Suprapubic skin (tissue), 4 donors: ENCODE data around the gene ITGA1. TPM values are rescaled to one million over a fixed set of nuclear protein-coding genes. Genes with fewer than 3 reads are reported as not detected.

Experiments
- DNase-seq, 2 donors: peaks; one replicate each; pipeline ENCODE4 v3.0.0-alpha.2; 2019; ENCODE audit warnings: low spot score in 2 of 2
- H3K27ac ChIP-seq: fragments of 200-600 bp; sonication (generic); one replicate; pipeline ENCODE4 v1.5.1; 2019
- H3K27me3 ChIP-seq: fragments of 200-600 bp; sonication (generic); one replicate; pipeline ENCODE4 v1.5.1; 2019
- H3K36me3 ChIP-seq: fragments of 200-600 bp; sonication (generic); one replicate; pipeline ENCODE4 v1.5.1; 2019
- H3K4me1 ChIP-seq: fragments of 200-600 bp; sonication (generic); one replicate; pipeline ENCODE4 v1.5.1; 2019
- H3K4me3 ChIP-seq: fragments of 200-600 bp; sonication (generic); one replicate; pipeline ENCODE4 v1.5.1; 2019; ENCODE audit warnings: mild to moderate bottlenecking
- H3K9me3 ChIP-seq: fragments of 200-600 bp; sonication (generic); one replicate; pipeline ENCODE4 v1.5.1; 2019
- CTCF ChIP-seq, 2 donors: fragments of 200-600 bp in 1 of 2; fragments of 450-650 bp in 1 of 2; sonication (generic) in 1 of 2; IDR thresholded peaks; one replicate each; pipeline ENCODE4 v1.5.1; 2016 to 2019; ENCODE audit warnings: antibody characterized with exemption in 2 of 2, mild to moderate bottlenecking in 1 of 2, moderate library complexity in 1 of 2
- EP300 ChIP-seq: sonication (generic); formaldehyde crosslinking; IDR thresholded peaks from one replicate; pipeline ENCODE4 v1.6.1; 2017; ENCODE audit warnings: antibody characterized with exemption
- POLR2A ChIP-seq, 2 donors: fragments of 450-650 bp; IDR thresholded peaks; one replicate each; pipeline ENCODE4 v1.6.1; 2017; ENCODE audit warnings: antibody characterized with exemption in 2 of 2, mild to moderate bottlenecking in 2 of 2, moderate library complexity in 2 of 2
- POLR2AphosphoS5 ChIP-seq, 3 donors: sonication (generic); formaldehyde crosslinking; IDR thresholded peaks; one replicate each; pipeline ENCODE4 v1.6.1; 2017; ENCODE audit warnings: antibody characterized with exemption in 3 of 3
- WGBS: methylation state at CpG from one replicate; pipeline ENCODE4 v1.1.5; 2018; 5-methylcytosine and 5-hydroxymethylcytosine counted together
- total RNA-seq, 4 donors: library from RNA; depleted of rRNA; stranded (reverse); fragments of >200 nt; gene quantifications; one replicate each; pipeline ENCODE4 v1.1.0, GENCODE V29; 2016

The ITGA1 gene
- total RNA-seq, 4 donors from 2014 or later = 2.4 to 9.8 (median 5.9) TPM

GRCh38 chr5:52925001-52925400 lies 137.3 kb downstream of the ITGA1 start:
- DNase-seq = no peak
- Histone ChIP-seq H3K4me3 (no peak overlapping the region), H3K9me3 (no peaks in the 10 kb centered on the region), H3K4me1 (no peaks in the 10 kb centered on the region), H3K27ac (no peak overlapping the region), H3K36me3 (no peaks in the 10 kb centered on the region), H3K27me3 (no peaks in the 10 kb centered on the region)
- 84% methylated on average over 5 of the region's 5 CpGs for WGBS
- TF ChIP-seq CTCF (IDR thresholded peaks at IDR 0.05) = no peak
- no peak for TF ChIP-seq EP300
- no peak for TF ChIP-seq POLR2AphosphoS5 (IDR thresholded peaks at IDR 0.05)
- TF ChIP-seq POLR2A (IDR thresholded peaks at IDR 0.05) = no peak

- no peaks in the 10 kb centered on the region for H3K9me3 ChIP-seq
- no peak overlapping the region for H3K27ac ChIP-seq
- DNase-seq = no peak
- 80% methylated on average over 2 of the region's 2 CpGs for WGBS
- no peaks in the 10 kb centered on the region for H3K36me3 ChIP-seq
- no peaks in the 10 kb centered on the region for H3K4me1 ChIP-seq
- H3K27me3 ChIP-seq = no peaks in the 10 kb centered on the region
- TF ChIP-seq EP300 (no peak), CTCF (IDR thresholded peaks at IDR 0.05) (no peak), POLR2AphosphoS5 (IDR thresholded peaks at IDR 0.05) (no peak), POLR2A (IDR thresholded peaks at IDR 0.05) (no peak)
- no peak overlapping the region for H3K4me3 ChIP-seq
Observed at GRCh38 chr5:52928689-52929088, 141.0 kb downstream of the ITGA1 start.

GRCh38 chr5:52938226-52938625 lies 150.5 kb downstream of the ITGA1 start:
- Histone ChIP-seq H3K27me3 (no peaks in the 10 kb centered on the region), H3K36me3 (no peaks in the 10 kb centered on the region), H3K4me1 (no peaks in the 10 kb centered on the region), H3K9me3 (no peaks in the 10 kb centered on the region), H3K27ac (no peak overlapping the region), H3K4me3 (no peak overlapping the region)
- TF ChIP-seq EP300 = no peak
- TF ChIP-seq POLR2A (IDR thresholded peaks at IDR 0.05) = no peak
- no peak for TF ChIP-seq POLR2AphosphoS5 (IDR thresholded peaks at IDR 0.05)
- TF ChIP-seq CTCF (IDR thresholded peaks at IDR 0.05) = no peak
- DNase-seq = no peak

- Histone ChIP-seq H3K4me1 (peaks cover 3% of the 10 kb centered on the region), H3K9me3 (no peaks in the 10 kb centered on the region), H3K36me3 (no peaks in the 10 kb centered on the region), H3K27ac (no peak overlapping the region), H3K27me3 (no peaks in the 10 kb centered on the region), H3K4me3 (no peak overlapping the region)
- DNase-seq = no peak
- 100% methylated on average over 2 of the region's 2 CpGs for WGBS
- TF ChIP-seq POLR2A (IDR thresholded peaks at IDR 0.05) (no peak), CTCF (IDR thresholded peaks at IDR 0.05) (no peak), POLR2AphosphoS5 (IDR thresholded peaks at IDR 0.05) (no peak), EP300 (no peak)
Observed at GRCh38 chr5:52943285-52943684, 155.6 kb downstream of the ITGA1 start.

GRCh38 chr5:52943808-52944207 lies 156.1 kb downstream of the ITGA1 start:
- DNase-seq = no peak
- no peaks in the 10 kb centered on the region for H3K27me3 ChIP-seq
- H3K36me3 ChIP-seq = no peaks in the 10 kb centered on the region
- H3K9me3 ChIP-seq = no peaks in the 10 kb centered on the region
- H3K4me1 ChIP-seq = peaks cover 3% of the 10 kb centered on the region
- H3K4me3 ChIP-seq = no peak overlapping the region
- 77% methylated on average over 5 of the region's 7 CpGs for WGBS
- TF ChIP-seq CTCF (IDR thresholded peaks at IDR 0.05) (no peak), EP300 (no peak), POLR2A (IDR thresholded peaks at IDR 0.05) (no peak), POLR2AphosphoS5 (IDR thresholded peaks at IDR 0.05) (no peak)
- no peak overlapping the region for H3K27ac ChIP-seq
